Vagina (tissue), 2 donors: ENCODE measurements around the gene AK4.

Experiments
- POLR2A ChIP-seq, 2 donors: fragments of 450-650 bp; IDR thresholded peaks; one replicate each; pipeline ENCODE4 v1.6.1; 2017; ENCODE audit warnings: antibody characterized with exemption in 2 of 2, mild to moderate bottlenecking in 2 of 2, moderate library complexity in 2 of 2
- POLR2AphosphoS5 ChIP-seq, 2 donors: sonication (generic); formaldehyde crosslinking; IDR thresholded peaks; one replicate each; pipeline ENCODE4 v1.9.0; 2017; ENCODE audit warnings: antibody characterized with exemption in 2 of 2, mild to moderate bottlenecking in 2 of 2, low read depth in 1 of 2; ENCODE audit not compliant: insufficient read depth in 1 of 2
- TF ChIP-seq, protein P1 (sequence below), 3 experiments: fragments of 450-650 bp in 2 of 3; fragments of 200-600 bp in 1 of 3; sonication (generic) in 1 of 3; IDR thresholded peaks; one replicate each; pipeline ENCODE4 v1.5.1; 2017 to 2019; ENCODE audit warnings: antibody characterized with exemption in 3 of 3, mild to moderate bottlenecking in 2 of 3, moderate library complexity in 2 of 3

GRCh38 chr1:65165269-65165993 is 17.4 kb downstream of the AK4 start:
- no peak for TF ChIP-seq POLR2A (IDR thresholded peaks at IDR 0.05)
- TF ChIP-seq, protein P1, sequence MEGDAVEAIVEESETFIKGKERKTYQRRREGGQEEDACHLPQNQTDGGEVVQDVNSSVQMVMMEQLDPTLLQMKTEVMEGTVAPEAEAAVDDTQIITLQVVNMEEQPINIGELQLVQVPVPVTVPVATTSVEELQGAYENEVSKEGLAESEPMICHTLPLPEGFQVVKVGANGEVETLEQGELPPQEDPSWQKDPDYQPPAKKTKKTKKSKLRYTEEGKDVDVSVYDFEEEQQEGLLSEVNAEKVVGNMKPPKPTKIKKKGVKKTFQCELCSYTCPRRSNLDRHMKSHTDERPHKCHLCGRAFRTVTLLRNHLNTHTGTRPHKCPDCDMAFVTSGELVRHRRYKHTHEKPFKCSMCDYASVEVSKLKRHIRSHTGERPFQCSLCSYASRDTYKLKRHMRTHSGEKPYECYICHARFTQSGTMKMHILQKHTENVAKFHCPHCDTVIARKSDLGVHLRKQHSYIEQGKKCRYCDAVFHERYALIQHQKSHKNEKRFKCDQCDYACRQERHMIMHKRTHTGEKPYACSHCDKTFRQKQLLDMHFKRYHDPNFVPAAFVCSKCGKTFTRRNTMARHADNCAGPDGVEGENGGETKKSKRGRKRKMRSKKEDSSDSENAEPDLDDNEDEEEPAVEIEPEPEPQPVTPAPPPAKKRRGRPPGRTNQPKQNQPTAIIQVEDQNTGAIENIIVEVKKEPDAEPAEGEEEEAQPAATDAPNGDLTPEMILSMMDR (IDR thresholded peaks at IDR 0.05) = no peak
- no peak for TF ChIP-seq POLR2AphosphoS5 (IDR thresholded peaks at IDR 0.05; ENCODE audit: insufficient read depth in 1 of 2, low read depth in 1 of 2)
